Dedifferentiated amniotic fluid mesenchymal stem cell (primary cell): ENCODE measurements around the gene LILRA2.
"Not testable (repeated sequence)": the region's sequence is repeated elsewhere in the genome, so short reads cannot be mapped to it uniquely, and the experiment has no call there.

Experiments
- DNase-seq: peaks from one replicate; pipeline ENCODE4 v3.0.0-alpha.2; 2016; ENCODE audit errors: extremely low spot score

LILRA2 gene

DNA sequence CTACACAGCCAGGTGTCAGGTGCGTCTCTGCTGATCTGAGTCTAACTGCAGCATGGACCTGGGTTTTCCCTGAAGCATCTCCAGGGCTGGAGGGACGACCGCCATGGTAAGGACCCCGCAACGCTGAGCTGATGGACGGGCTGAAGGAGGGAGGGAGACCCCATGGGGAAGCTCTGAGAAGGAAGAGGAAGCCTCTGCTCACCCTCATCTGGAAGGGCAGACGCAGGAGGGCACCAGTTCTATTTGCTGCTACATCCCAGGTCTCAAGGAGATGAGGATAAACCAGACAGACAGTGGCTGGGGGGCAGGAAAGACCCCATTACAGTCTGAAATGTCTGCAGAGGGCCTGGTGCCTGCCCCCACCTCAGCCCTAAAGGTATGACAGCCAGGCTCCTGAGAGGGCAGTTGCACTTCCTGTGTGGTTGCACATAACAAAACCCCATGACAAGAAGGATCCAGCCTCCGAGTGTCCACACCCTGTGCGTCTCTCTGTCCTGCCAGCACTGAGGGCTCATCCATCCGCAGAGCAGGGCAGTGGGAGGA is at the start of gene LILRA2:
Gene LILRA2 (plus strand): TSS at position 461 of the 543 bp plus-strand sequence. CDS start 89 bp downstream, outside the sequence.
- DNase-seq: no peak

DNA sequence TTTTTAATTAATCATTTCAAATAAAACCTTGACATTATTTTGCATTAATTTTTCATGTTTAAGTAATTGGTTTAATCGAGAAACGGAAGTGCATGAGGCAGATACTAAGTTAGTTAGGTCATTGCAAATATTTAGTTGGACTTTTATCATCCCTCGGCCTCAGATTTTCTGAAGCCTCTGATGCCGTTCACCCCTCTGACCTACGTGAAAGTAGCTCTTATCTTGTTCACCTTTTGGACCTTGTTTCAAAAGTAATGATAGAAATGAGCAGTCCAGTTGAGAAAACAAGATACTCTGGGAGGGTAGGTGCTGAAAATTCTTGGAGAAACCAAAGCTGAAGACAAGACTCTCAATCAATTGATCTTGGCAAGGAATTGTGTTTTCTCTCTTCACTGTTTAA is 48.0 kb upstream of the LILRA2 start:
- no peak for DNase-seq

DNA sequence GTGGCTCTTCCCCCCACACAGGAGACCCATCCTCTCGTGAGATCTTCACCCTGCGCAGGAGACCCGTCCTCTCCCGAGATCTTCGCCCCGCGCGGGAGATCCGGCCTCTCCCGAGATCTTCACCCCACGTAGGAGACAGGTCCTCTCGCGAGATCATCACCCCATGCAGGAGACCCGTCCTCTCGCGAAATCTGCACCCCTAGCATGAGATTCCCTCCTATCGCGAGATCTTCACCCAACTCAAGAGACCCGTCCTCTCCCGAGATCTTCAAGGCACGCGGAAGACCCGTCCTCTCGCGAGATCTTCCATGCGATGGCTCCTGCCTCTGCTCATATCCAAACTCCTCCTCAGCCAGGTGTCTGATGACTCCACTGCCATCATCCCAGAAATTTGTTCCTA is 46.6 kb upstream of the LILRA2 start:
- no peak for DNase-seq

DNA sequence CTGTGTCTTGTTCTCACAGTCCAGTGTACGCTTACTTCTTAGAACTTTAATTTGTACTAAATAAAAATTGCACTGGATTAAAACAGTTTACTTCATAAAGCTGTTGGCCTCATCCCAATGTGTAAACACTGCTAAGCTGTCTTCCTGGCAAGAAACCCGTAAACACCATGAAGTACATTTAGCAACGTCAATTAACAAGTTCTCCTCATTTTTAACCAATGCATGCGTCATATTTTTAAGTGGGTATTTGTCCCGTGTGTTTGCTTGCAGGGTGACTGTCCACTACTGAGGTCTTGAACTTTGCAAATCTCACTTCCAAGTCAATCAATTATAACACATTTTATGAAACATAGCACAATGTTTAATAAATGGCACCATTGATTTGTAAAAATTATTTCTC is 42.7 kb upstream of the LILRA2 start:
- DNase-seq: no peak

DNA sequence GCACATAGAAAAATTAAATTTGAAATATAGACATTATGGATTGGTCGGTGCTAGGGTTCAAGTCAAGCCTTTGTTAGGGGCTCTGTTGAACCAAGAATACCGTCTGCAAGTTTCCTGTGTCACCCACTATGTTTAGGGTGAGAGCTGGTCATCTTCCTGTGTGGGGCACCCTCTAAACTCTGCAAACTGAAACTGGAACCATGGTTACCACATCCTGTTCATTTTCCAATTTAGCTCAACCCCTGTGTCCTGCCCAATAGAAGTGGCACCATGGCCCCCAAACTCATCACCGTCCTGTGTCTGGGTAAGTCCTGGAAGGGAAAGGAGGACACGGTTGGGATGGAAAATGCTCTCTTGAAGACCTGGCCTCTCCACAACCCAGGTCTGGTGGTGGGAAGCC is 41.1 kb upstream of the LILRA2 start:
- no peak for DNase-seq

DNA sequence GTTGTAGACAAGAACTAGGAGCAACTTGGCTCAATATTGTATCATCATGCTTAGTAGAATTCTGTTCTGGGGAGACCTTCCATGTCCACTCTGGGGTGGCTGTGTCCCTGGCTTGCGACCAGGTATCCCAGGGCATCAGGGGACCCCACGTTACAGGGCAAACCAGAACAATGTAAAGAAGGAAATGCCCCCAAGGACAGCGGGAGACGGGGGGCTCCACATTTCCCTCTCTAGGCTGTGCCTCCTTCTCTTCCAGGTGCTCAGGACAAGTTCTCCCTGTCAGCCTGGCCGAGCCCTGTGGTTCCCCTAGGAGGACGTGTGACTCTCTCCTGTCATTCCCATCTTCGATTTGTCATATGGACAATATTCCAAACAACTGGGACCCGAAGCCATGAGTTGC is 40.1 kb upstream of the LILRA2 start:
- no peak for DNase-seq

DNA sequence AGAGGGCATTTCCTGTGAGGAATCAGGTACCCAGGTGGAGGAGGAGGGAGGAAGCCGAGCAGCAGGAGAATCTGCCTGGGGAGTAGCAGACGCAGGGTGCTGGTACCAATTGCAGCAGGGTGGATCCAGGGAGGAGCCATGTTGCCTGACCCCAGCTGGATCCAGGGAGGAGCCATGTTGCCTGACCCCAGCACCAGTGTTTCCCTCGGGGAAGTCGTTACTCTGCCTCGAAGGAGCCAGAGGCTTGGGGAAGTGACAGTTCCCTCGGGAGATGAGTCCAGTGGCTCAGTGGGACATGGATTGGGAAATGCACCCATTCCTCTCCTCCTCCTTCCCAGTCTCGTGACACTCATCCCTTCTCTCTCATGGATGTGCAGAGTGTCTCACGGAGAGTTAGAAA is 39.4 kb upstream of the LILRA2 start:
- no peak for DNase-seq

DNA sequence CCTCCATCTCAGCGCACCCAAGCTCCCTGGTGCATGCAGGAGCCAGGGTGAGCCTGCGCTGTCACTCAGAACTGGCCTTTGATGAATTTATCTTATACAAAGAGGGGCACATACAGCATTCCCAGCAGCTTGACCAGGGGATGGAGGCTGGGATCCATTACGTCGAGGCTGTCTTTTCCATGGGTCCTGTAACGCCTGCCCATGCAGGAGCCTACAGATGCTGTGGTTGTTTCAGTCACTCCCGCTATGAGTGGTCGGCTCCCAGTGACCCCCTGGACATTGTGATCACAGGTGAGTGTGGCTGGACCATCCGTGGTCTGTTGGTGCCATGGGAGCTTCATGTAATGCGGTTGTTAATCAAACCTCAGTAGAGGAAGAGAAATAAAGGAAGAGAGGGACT is 38.0 kb upstream of the LILRA2 start:
- no peak for DNase-seq

DNA sequence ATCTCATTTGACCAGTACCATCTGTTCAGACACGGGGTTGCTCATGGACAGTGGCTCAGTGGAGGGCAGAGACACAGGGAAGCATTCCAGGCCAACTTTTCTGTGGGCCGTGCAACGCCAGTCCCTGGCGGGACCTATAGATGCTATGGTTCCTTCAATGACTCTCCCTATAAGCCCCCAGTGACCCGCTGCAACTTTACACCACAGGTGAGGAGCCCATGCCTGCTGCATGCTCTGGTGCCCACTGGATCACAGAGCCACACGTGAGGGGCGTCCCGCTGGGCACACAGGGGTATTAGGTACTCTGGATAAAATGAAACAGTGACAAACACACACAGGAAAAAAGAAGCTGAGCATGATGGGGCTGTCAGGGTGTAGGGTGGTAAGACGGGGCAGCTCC is 36.6 kb upstream of the LILRA2 start:
- no peak for DNase-seq

DNA sequence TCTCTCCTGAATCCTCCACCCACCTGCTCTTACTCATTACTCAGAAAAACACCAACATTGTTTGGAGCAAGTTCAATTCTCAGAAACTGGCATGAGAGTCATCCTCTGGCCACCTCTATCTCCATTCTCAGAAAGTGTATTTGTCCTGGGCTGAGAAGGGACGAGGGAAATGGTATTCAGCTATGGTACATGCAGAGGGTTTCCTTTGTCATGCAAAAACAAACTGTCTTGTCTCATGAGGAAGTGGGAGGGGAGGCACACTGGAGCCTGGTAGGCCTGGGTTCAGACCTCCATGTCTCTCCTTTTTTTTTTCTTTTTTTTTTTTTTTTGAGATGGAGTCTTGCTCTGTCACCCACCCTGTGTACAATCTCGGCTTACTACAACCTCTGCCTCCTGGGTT is 31.9 kb upstream of the LILRA2 start:
- DNase-seq: no peak

DNA sequence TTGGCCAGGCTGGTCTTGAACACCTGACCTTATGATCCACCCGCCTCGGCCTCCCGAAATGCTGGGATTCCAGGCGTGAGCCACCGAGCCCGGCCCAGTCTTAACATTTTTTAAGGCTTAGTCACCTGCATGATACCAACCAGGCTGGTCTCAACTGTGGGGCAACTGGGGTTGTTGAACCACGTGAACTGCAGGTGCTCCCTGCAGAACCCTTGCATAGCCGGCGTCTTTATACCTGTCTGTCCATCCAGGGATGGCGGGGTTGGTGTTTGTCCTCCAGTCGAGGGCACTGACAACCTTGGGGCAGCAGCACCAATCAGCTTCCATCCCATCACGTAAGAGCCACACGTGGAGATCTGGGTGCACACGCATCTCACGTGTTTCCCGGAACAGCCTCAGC is 24.8 kb upstream of the LILRA2 start:
- DNase-seq: no peak

DNA sequence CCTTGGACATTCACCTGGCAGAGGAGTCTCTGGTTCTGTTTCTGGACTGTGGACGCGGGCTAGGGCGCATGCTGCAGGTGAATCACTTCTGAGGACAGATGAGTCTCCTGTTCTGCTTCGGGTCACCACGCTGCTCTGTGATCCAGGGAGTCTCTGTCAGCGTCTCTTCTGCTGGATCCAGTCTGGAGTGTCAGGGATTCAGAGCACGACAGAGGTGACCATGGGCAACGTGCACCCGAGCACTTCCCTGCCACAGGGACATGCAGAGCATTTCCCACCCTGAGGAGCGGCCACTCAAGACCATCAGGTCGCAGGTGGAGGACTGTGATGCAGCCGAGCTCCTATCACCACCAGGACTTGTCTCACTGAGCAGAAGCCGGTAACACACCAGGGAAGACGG is 24.4 kb upstream of the LILRA2 start:
- no peak for DNase-seq

DNA sequence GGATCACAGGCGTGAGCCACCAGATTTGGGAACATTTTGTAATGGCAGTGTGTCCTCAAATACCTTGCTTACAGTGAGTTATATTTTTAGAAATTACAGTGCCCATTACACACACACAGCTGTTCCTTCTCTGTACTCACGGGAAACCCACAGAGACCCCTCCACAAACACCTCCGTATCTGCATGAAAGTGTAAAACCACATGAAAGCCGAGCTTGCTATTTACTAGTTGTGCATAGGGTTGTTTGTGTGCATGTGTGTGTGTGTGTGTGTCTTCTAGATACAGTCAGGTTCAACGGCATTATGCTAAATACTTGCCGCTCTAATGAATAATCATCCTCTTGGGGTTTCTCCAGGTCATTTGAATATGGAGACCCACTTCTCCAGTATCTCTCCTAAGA is 22.3 kb upstream of the LILRA2 start:
- no peak for DNase-seq

DNA sequence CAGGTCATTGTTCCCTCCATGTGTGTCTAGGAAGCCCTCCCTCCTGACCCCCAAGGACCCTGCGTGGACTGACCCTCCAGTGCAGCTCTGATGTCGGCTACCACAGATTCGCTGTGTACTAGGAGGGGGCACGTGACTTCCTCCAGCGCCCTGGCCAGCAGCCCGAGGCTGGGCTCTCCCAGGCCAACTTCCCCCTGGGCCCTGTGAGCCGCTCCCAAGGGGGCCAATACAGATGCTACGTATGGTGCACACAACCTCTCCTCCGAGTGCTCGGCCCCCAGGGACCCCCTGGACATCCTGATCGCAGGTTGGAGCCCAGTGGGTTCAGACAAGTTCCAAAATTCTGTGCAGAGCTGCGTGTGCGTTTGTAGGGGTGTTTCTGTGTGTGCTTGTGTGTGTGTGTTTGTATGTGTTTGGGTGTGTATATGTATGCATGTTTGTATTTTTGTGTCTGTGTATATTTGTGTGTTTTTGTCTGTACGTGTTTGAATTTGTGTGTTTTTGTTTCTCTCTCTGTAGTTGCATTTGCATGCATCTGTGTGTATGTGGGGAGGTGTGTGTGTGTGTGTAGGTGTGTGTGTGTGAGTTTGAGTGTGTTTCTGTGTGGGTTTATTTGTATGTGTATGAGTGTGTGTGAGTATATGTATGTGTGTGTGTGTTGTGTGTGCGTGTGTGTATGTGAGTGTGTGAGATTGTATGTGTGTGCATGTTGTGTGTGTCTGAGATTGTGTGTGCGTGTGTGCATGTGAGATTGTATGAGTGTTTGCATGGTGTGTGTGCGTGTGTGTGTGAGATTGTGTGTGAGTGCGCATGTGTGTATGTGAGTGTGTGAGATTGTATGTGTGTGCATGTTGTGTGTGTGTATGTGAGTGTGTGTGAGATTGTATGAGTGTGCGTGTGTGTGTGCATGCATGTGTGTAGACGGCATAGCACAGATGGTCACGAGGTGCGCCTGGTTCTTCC is 21.4 kb upstream of the LILRA2 start:
- no peak for DNase-seq

DNA sequence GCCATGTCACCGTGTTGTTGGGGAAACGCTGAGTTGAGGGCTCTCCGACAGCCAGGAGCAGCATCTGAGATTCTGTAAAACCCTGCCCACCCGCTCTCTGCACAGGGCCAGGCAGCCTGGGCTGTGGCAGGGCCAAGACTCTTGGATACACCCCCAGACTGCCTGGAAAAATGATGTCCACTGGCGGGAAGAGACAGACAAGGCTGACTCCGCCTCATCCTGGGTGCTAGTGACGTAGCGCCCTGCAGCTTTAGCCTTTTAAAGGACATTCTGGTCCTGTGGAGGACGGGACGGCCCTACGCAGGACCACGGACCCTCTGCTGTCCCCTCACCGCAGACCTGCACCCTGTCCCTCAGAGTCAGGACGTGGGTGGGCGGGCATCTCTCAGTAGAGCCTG is 20.7 kb upstream of the LILRA2 start:
- no peak for DNase-seq

DNA sequence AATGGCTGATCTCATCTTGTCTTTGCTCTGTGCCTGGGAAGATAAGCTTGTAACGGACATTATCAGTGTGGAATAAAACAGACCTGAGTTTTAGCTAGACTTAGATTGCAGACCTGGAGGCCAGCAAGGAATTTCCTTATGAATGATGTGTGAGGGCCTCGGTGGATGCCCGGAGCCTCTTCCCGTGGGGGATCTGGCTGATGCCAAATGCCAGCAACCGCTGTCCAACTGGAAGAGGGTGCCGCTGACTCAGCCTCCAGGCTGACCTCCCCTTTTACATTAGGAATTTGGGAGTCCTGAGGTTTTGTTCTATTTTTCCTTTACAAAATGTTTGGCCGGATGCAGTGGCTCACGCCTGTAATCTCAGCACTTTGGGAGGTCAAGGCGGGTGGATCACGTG is 19.6 kb upstream of the LILRA2 start:
- DNase-seq: no peak

DNA sequence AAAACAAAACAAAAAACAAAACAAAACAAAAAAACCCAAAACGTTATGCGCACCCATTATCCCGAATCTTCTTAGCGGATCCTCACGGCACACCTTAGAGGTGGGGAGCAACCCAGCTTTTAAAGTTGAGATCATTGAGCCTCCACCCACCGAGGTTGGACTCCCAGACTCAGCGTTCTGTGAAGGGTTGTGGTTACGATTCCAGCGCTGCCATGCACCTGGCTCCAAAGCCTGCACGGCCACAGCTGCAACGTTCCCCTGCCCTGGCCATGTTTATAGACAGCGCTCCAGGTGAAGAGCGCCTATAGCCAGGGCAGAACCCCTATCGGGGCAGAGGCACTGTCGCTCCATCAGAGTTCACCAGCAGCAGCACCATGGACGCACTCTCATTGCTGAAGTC is 18.7 kb upstream of the LILRA2 start:
- no peak for DNase-seq

DNA sequence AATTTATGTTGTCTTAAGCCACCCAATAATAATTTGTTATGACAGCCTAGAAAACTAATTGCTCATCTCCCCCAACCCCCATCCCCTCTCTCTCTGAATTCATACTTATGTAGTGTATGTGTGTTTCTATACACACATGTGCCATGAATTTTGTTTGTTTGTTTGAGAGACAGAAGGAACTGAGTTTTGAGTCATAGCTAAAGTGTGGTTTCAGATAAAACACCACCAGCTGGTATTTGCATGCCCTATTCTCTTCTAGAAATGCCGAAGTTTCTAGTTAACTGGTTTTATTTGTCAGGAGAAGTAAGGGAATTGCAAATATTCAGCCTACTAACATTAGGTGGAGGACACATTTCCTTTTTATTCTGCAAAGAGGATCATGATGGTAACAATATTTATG is 17.4 kb upstream of the LILRA2 start:
- no peak for DNase-seq

DNA sequence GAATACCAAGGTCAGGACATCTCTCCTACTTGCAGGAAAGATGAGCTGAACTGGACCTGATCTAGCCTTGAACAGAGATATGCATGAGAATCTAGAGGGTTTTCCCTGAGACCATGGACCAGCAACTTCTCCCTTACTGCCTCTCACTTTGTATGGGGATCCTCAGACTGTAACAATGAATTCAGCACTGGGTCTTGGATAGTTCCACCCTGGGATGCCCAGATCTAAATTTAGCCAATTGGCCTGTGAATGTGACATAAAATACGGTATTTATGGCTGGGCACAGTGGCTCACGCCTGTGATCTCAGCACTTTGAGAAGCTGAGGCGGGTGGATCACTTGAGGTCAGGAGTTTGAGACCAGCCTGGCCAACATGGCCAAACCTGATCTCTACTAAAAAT is 15.3 kb upstream of the LILRA2 start:
- no peak for DNase-seq

DNA sequence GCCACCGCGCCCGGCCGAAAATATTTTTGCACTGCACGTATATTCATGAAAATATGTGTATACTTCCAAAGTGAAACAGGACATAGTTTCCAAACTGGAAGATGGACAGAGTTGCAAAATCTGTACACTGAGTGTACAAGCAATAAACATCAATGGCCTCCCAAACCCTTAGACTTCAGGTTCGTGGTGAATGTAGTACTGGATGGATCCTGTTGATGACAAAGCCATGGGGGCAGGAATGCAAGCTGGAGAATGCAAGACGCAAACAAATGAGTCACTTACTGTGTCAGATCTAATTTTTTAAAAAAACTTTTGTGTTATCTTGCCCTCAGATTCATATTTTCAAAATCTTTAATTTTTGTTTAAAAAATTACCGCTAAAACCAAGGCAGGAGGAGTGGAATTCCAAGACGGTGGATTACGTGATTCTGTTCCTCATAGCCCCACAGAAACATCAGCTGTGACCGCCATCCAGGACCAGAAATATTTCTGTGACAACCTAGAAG is 12.7 kb upstream of the LILRA2 start:
- DNase-seq: no peak

DNA sequence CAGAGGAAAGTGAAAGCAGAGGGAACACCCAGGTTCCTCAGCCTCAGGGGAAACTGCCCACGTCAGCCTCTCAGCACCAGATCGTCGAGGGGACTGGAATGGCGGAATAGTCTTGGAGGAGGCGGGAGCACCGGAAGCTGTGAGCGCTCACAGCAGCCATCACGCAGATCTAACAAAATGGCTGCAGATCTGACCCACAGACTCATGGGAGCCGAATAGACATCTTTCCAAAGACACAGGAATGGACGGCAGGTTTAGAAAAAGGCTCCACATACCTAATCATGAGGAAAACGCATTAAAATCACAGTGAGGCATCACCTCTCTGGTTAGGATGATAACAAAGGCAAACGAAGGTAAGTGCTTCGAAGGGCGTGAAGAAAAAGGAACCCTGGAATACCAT is 11.8 kb upstream of the LILRA2 start:
- no peak for DNase-seq

DNA sequence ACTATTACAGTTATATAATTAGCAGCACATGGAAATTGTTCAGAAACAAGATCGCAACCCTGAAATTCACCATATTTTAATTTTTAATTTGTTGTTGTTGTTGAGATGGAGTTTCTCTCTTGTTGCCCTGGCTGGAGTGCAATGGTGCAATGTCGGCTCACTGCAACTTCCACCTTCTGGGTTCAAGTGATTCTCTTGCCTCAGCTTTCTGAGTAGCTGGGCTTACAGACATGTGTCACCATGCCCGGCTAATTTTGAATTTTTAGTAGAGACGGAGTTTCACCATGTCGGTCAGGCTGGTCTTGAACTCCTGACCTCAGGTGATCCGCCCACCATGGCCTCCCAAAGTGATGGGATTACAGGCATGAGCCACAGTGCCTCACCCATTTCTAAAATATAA is 10.4 kb upstream of the LILRA2 start:
- not testable (repeated sequence) for DNase-seq

DNA sequence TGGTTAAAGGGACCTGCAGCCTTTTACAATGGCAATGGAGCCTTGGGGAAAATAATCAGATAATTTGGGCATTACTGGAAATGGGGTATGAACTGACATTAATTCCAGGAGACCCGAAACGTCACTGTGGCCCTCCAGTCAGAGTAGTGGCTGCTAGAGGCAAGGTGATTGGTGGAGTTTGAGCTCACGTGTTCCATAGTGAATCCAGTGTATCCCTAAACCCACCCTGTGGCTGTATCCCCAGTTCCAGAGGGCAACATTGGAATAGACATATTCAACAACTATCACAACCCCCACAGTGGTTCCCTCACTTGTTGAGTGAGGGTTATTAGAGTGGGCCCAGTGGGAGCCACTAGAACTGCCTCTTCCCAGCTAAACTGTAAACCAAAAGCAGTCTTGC is 3.3 kb upstream of the LILRA2 start:
- DNase-seq: no peak
